H1 (cell line): ENCODE data around the gene ITPK1. TPM values are rescaled to one million over a fixed set of nuclear protein-coding genes. Genes with fewer than 3 reads are reported as not detected.

Experiments used
- SIN3A ChIP-seq, 2 experiments: IDR thresholded peaks in 1 of 2; conservative IDR thresholded peaks in 1 of 2; 2 replicates each; pipeline ENCODE4 v1.6.1; 2011 to 2012; ENCODE audit warnings: low read length in 2 of 2, improper control_type of control experiment in 1 of 2, low read depth in 1 of 2, mild to moderate bottlenecking in 1 of 2
- polyA plus RNA-seq, 7 experiments: library from polyadenylated mRNA; depleted of rRNA in 3 of 7; stranded (reverse) in 5 of 7; unstranded in 2 of 7; fragments of >200 nt in 5 of 7; fragments of 200-250 nt in 2 of 7; gene quantifications; 1 replicate in 5 of 7; 2 replicates in 1 of 7; 4 replicates in 1 of 7; pipeline versions ENCODE4 v1.2.1 to v1.2.3, GENCODE V29; 2011 to 2013; ENCODE audit warnings: missing spikeins in 2 of 7, mixed read lengths in 2 of 7
- total RNA-seq: library from RNA; stranded (reverse); fragmentation: NEBNext Ultra II Directional; extraction: Animal tissue kit (Norgen Biotek cat#: 25700); gene quantifications from 2 replicates; pipeline ENCODE4 v1.2.1, GENCODE V29; 2021

Gene ITPK1
- total and polyA plus RNA-seq, 2 of the 8 experiments (the other 6 are each of a cell fraction or from before 2014, with no cell fraction given) = 108 to 143 TPM

DNA sequence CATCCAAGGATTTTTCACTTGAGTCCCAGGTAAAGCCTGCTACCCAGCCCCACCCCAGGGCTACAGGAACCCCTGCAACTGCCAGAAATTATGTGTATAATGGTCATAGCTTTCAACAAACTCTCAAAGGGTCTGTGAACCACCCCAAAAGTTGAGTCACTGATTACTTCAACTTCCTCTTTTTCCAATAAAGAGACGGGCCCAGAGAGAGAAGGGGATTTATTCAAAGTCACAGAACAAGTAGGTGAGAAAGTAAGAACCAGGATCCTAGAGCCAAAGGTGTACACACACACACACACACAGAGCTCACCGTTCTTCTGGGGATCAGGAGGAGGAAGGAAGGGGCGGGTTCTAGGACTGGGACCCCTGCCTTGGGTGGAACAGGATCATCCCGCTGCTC, 4.8 kb upstream of the ITPK1 start (continued):
- TF ChIP-seq SIN3A (conservative IDR thresholded peaks at IDR 0.05 in 1 of 2, IDR thresholded peaks at IDR 0.05 in 1 of 2; ENCODE audit: low read depth in 1 of 2, low read length in 2 of 2) = no peak
